Measurements from ENCODE around the gene AP2A1.

The AP2A1 gene

GRCh38 chr19:49773663-49774350 is 7.0 kb downstream of the AP2A1 start:
- H3K4me3 ChIP-seq (ENCODE audit: low read depth, low read length): no peak overlapping the region
- no peak for DNase-seq (ENCODE audit: low read depth)
- no peak for TF ChIP-seq POLR2A (IDR thresholded peaks at IDR 0.05; ENCODE audit: extremely low read depth, insufficient read length)
- no peak for TF ChIP-seq MYC (IDR thresholded peaks at IDR 0.05; ENCODE audit: low read depth, low read length)
- TF ChIP-seq MAX (IDR thresholded peaks at IDR 0.05; ENCODE audit: low read depth, low read length): no peak

GRCh38 chr19:49774969-49775368 is 8.2 kb downstream of the AP2A1 start:
- TF ChIP-seq POLR2A (IDR thresholded peaks at IDR 0.05; ENCODE audit: extremely low read depth, insufficient read length) (no peak), MYC (IDR thresholded peaks at IDR 0.05; ENCODE audit: low read depth, low read length) (no peak), CTCF (IDR thresholded peaks at IDR 0.05; ENCODE audit: low read depth, low read length) (no peak), MAX (IDR thresholded peaks at IDR 0.05; ENCODE audit: low read depth, low read length) (no peak)
- DNase-seq (ENCODE audit: low read depth): no peak
- H3K4me3 ChIP-seq (ENCODE audit: low read depth, low read length): no peak overlapping the region

- H3K4me3 ChIP-seq (ENCODE audit: low read depth, low read length): no peak overlapping the region
- no peak for DNase-seq (ENCODE audit: low read depth)
- TF ChIP-seq CTCF (IDR thresholded peaks at IDR 0.05; ENCODE audit: low read depth, low read length) (no peak), MYC (IDR thresholded peaks at IDR 0.05; ENCODE audit: low read depth, low read length) (no peak), POLR2A (IDR thresholded peaks at IDR 0.05; ENCODE audit: extremely low read depth, insufficient read length) (no peak), MAX (IDR thresholded peaks at IDR 0.05; ENCODE audit: low read depth, low read length) (no peak)
Measured at GRCh38 chr19:49775742-49776370, 9.1 kb downstream of the AP2A1 start.

GRCh38 chr19:49776371-49776764 is 9.6 kb downstream of the AP2A1 start:
- DNase-seq (ENCODE audit: low read depth): no peak
- TF ChIP-seq MYC (IDR thresholded peaks at IDR 0.05; ENCODE audit: low read depth, low read length): no peak
- TF ChIP-seq CTCF (IDR thresholded peaks at IDR 0.05; ENCODE audit: low read depth, low read length): no peak
- no peak for TF ChIP-seq MAX (IDR thresholded peaks at IDR 0.05; ENCODE audit: low read depth, low read length)
- no peak for TF ChIP-seq POLR2A (IDR thresholded peaks at IDR 0.05; ENCODE audit: extremely low read depth, insufficient read length)
- no peak overlapping the region for H3K4me3 ChIP-seq (ENCODE audit: low read depth, low read length)

GRCh38 chr19:49779731-49780555 is 13.1 kb downstream of the AP2A1 start:
- H3K4me3 ChIP-seq (ENCODE audit: low read depth, low read length): no peak overlapping the region
- TF ChIP-seq CTCF (IDR thresholded peaks at IDR 0.05; ENCODE audit: low read depth, low read length): no peak
- no peak for TF ChIP-seq POLR2A (IDR thresholded peaks at IDR 0.05; ENCODE audit: extremely low read depth, insufficient read length)
- TF ChIP-seq MAX (IDR thresholded peaks at IDR 0.05; ENCODE audit: low read depth, low read length): no peak
- no peak for TF ChIP-seq MYC (IDR thresholded peaks at IDR 0.05; ENCODE audit: low read depth, low read length)
- no peak for DNase-seq (ENCODE audit: low read depth)

Data from NB4 (cell line).